ENCODE results near the gene EHBP1L1. TPM values are rescaled to one million over a fixed set of nuclear protein-coding genes. Genes with fewer than 3 reads are reported as not detected.

The EHBP1L1 gene
- total and polyA plus RNA-seq, 4 donors, result 1.1 to 120 (median 10.0) TPM

DNA sequence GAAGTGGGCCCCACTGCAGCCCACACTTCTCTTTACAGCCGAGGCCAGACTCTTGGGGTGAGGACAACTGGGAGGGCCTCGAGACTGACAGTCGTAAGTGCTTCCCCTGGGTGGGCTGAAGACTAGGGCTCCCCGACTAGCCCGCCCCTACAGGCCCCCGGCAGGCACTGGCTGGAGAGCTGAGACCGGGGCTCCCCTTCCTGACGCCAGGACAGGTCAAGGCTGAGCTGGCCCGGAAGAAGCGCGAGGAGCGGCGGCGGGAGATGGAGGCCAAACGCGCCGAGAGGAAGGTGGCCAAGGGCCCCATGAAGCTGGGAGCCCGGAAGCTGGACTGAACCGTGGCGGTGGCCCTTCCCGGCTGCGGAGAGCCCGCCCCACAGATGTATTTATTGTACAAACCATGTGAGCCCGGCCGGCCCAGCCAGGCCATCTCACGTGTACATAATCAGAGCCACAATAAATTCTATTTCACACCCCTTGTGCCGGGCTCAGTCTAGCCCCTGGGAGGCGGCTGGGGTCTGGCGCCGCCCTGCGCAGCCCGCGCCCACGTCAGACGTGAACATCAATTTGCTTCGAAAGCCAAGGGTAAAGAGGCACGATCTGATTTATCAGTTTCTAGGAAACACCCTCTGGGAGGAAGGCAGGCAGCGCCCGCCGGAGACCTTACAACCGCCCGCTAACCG, 37.5 kb upstream of the EHBP1L1 start:
- H3K4me3 ChIP-seq (ENCODE audit: low read depth in 1 of 3, low read length in 3 of 3), result no peak overlapping the region
- H3K27me3 ChIP-seq (ENCODE audit: control insufficient read depth in 4 of 4, insufficient read depth in 4 of 4, low read length in 3 of 4), result no peaks in the 10 kb centered on the region
- H3K27ac ChIP-seq (ENCODE audit: low read depth in 1 of 2, low read length in 2 of 2), result no peak overlapping the region
- no peaks in the 10 kb centered on the region for H3K9me3 ChIP-seq (ENCODE audit: control insufficient read depth in 4 of 4, low read length in 3 of 4)
- no peak for TF ChIP-seq RXRA (IDR thresholded peaks at IDR 0.05)
- no peak for TF ChIP-seq FOXA2 (IDR thresholded peaks at IDR 0.05)
- no peak for TF ChIP-seq HNF4G (IDR thresholded peaks at IDR 0.05)
- TF ChIP-seq FOXA1 (IDR thresholded peaks at IDR 0.05), result no peak
- no peak for TF ChIP-seq TAF1 (conservative IDR thresholded peaks at IDR 0.05)
- no peak for TF ChIP-seq HNF4A (conservative IDR thresholded peaks at IDR 0.05)
- TF ChIP-seq EGR1 (IDR thresholded peaks at IDR 0.05; ENCODE audit: low read depth in 2 of 2), result no peak
- TF ChIP-seq, protein P1, sequence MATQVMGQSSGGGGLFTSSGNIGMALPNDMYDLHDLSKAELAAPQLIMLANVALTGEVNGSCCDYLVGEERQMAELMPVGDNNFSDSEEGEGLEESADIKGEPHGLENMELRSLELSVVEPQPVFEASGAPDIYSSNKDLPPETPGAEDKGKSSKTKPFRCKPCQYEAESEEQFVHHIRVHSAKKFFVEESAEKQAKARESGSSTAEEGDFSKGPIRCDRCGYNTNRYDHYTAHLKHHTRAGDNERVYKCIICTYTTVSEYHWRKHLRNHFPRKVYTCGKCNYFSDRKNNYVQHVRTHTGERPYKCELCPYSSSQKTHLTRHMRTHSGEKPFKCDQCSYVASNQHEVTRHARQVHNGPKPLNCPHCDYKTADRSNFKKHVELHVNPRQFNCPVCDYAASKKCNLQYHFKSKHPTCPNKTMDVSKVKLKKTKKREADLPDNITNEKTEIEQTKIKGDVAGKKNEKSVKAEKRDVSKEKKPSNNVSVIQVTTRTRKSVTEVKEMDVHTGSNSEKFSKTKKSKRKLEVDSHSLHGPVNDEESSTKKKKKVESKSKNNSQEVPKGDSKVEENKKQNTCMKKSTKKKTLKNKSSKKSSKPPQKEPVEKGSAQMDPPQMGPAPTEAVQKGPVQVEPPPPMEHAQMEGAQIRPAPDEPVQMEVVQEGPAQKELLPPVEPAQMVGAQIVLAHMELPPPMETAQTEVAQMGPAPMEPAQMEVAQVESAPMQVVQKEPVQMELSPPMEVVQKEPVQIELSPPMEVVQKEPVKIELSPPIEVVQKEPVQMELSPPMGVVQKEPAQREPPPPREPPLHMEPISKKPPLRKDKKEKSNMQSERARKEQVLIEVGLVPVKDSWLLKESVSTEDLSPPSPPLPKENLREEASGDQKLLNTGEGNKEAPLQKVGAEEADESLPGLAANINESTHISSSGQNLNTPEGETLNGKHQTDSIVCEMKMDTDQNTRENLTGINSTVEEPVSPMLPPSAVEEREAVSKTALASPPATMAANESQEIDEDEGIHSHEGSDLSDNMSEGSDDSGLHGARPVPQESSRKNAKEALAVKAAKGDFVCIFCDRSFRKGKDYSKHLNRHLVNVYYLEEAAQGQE (IDR thresholded peaks at IDR 0.05), result no peak
- no peak for TF ChIP-seq RAD21 (IDR thresholded peaks at IDR 0.05)
- TF ChIP-seq, protein P2, sequence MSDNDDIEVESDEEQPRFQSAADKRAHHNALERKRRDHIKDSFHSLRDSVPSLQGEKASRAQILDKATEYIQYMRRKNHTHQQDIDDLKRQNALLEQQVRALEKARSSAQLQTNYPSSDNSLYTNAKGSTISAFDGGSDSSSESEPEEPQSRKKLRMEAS (IDR thresholded peaks at IDR 0.05), result no peak
- no peak for TF ChIP-seq SP1 (IDR thresholded peaks at IDR 0.05)
- TF ChIP-seq YY1 (IDR thresholded peaks at IDR 0.05), result no peak
- TF ChIP-seq JUND (IDR thresholded peaks at IDR 0.05), result no peak
- TF ChIP-seq GABPA (IDR thresholded peaks at IDR 0.05 in 1 of 2, conservative IDR thresholded peaks at IDR 0.05 in 1 of 2), result no peak
- H3K4me1 ChIP-seq (ENCODE audit: control insufficient read depth in 4 of 4, insufficient read depth in 4 of 4, low read length in 3 of 4), result peaks cover 7 to 24% (median 17%) of the 10 kb centered on the region in 4 donors
- peaks cover 3 to 28% (median 16%) of the 10 kb centered on the region in 4 donors for H3K36me3 ChIP-seq (ENCODE audit: control insufficient read depth in 4 of 4, insufficient read depth in 3 of 4, low read depth in 1 of 4, low read length in 3 of 4)
- DNase-seq (ENCODE audit: low spot score), result no peak
- no peak overlapping the region for H3K9ac ChIP-seq (ENCODE audit: low read depth in 1 of 2, low read length in 2 of 2)
- 87% methylated on average over 43 of the region's 43 CpGs for WGBS

DNA sequence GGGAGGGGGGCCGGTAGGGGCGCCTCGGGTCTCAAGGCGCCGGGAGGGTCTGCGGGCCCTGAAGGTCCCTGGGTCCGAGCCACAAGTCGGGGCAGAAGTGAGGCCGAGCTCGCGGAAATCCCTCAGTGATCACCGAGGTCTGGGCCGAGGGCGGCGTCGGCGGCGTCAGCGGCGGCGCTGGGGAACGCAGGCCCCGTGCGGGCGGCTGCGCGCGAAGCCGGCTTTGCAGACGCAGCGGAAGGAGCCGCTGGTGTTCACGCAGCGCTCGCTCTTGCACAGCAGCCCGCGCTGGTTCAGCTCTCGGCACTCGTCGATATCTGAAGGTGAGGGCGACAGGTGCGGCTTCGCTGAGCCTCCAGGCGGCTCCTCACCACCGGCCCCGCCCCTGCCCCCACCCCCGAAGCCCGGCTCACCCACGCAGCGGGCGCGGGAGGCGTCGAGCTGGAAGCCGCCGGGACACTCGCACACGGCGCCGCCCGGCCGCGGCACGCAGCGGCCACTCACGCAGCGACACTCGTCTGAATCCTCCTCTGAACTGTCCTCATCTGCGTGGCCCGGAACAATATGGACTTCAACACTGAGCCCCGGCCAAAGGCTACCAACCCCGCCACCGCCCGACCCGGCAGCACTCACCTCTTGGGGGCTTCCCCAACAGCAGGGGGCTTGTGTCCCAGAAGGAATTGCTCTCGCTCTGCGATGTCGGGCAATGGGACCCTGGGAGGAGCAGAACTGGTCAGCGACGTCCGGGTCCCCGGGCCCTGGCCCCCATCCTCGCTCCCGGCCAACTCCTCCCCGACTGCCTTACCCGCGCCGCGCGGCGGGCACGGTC, 36.7 kb upstream of the EHBP1L1 start:
- 87% methylated on average over 92 of the region's 92 CpGs for WGBS
- H3K4me3 ChIP-seq (ENCODE audit: low read depth in 1 of 3, low read length in 3 of 3), result peak overlapping the region in 1 of 3 donors; percentile 51
- no peak for DNase-seq (ENCODE audit: low spot score)
- TF ChIP-seq GABPA (IDR thresholded peaks at IDR 0.05 in 1 of 2, conservative IDR thresholded peaks at IDR 0.05 in 1 of 2) (no peak), RXRA (IDR thresholded peaks at IDR 0.05) (no peak), EGR1 (IDR thresholded peaks at IDR 0.05; ENCODE audit: low read depth in 2 of 2) (no peak), TAF1 (conservative IDR thresholded peaks at IDR 0.05) (no peak), NR2F2 (IDR thresholded peaks at IDR 0.05) (no peak), HNF4A (conservative IDR thresholded peaks at IDR 0.05) (no peak), RAD21 (IDR thresholded peaks at IDR 0.05) (no peak), JUND (IDR thresholded peaks at IDR 0.05) (no peak), SP1 (IDR thresholded peaks at IDR 0.05) (no peak), FOXA1 (IDR thresholded peaks at IDR 0.05) (no peak)
- TF ChIP-seq, protein P2 (IDR thresholded peaks at IDR 0.05), result no peak
- H3K36me3 ChIP-seq (ENCODE audit: control insufficient read depth in 4 of 4, insufficient read depth in 3 of 4, low read depth in 1 of 4, low read length in 3 of 4), result peaks cover 3 to 25% (median 16%) of the 10 kb centered on the region in 4 donors
- H3K27me3 ChIP-seq (ENCODE audit: control insufficient read depth in 4 of 4, insufficient read depth in 4 of 4, low read length in 3 of 4), result no peaks in the 10 kb centered on the region
- H3K27ac ChIP-seq (ENCODE audit: low read depth in 1 of 2, low read length in 2 of 2), result peak overlapping the region in 1 of 2 donors; percentile 84
- H3K9me3 ChIP-seq (ENCODE audit: control insufficient read depth in 4 of 4, low read length in 3 of 4), result no peaks in the 10 kb centered on the region
- H3K4me1 ChIP-seq (ENCODE audit: control insufficient read depth in 4 of 4, insufficient read depth in 4 of 4, low read length in 3 of 4), result peaks cover 7 to 24% (median 17%) of the 10 kb centered on the region in 4 donors
- no peak overlapping the region for H3K9ac ChIP-seq (ENCODE audit: low read depth in 1 of 2, low read length in 2 of 2)

Data from liver (tissue), 9 donors.